Heart left ventricle (tissue), 16 donors: ENCODE measurements around the gene SMIM44. TPM values are rescaled to one million over a fixed set of nuclear protein-coding genes. Genes with fewer than 3 reads are reported as not detected.

Experiments
- ATAC-seq, 4 donors: fragments of 200-7000 bp; cut with Tn5 transposase; one replicate each; pipeline ENCODE4 v1.9.1; 2020 to 2022; ENCODE audit warnings: moderate library complexity in 4 of 4, mild to moderate bottlenecking in 3 of 4, moderate number of reproducible peaks in 1 of 4
- DNase-seq, 5 donors: peaks; one replicate each; pipeline ENCODE4 v3.0.0-alpha.2; 2020
- H3K27ac ChIP-seq, 12 donors: fragments of 200-600 bp; sonication (generic) in 4 of 12; one replicate each; pipeline versions ENCODE4 v1.5.0 to v1.8.0; 2016 to 2022; ENCODE audit warnings: mild to moderate bottlenecking in 2 of 12
- H3K27me3 ChIP-seq, 9 donors: fragments of 200-600 bp; sonication (generic) in 2 of 9; one replicate each; pipeline versions ENCODE4 v1.5.1 to v1.8.0; 2016 to 2022; ENCODE audit warnings: mild to moderate bottlenecking in 3 of 9
- H3K36me3 ChIP-seq, 9 donors: fragments of 200-600 bp; sonication (generic) in 2 of 9; one replicate each; pipeline versions ENCODE4 v1.5.0 to v1.8.0; 2018 to 2022; ENCODE audit warnings: mild to moderate bottlenecking in 2 of 9
- H3K4me1 ChIP-seq, 12 donors: fragments of 200-600 bp; sonication (generic) in 4 of 12; one replicate each; pipeline versions ENCODE4 v1.5.0 to v1.8.0; 2016 to 2022; ENCODE audit warnings: mild to moderate bottlenecking in 3 of 12
- H3K4me3 ChIP-seq, 12 donors: fragments of 200-600 bp; sonication (generic) in 4 of 12; one replicate each; pipeline versions ENCODE4 v1.5.0 to v1.8.0; 2017 to 2022; ENCODE audit warnings: mild to moderate bottlenecking in 9 of 12, moderate library complexity in 4 of 12
- H3K9me3 ChIP-seq, 12 donors: fragments of 200-600 bp; sonication (generic) in 4 of 12; one replicate each; pipeline versions ENCODE4 v1.5.0 to v1.8.0; 2016 to 2022; ENCODE audit warnings: mild to moderate bottlenecking in 1 of 12
- CTCF ChIP-seq, 12 donors: fragments of 200-600 bp; sonication (generic) in 4 of 12; IDR thresholded peaks; one replicate each; pipeline versions ENCODE4 v1.5.0 to v1.8.0; 2018 to 2022; ENCODE audit warnings: antibody characterized with exemption in 12 of 12, mild to moderate bottlenecking in 5 of 12
- POLR2A ChIP-seq, 2 donors: fragments of 450-650 bp; IDR thresholded peaks; one replicate each; pipeline ENCODE4 v1.6.1; 2017; ENCODE audit warnings: antibody characterized with exemption in 2 of 2, mild to moderate bottlenecking in 2 of 2, moderate library complexity in 2 of 2
- WGBS, 4 donors: extraction: QIAGEN DNeasy Blood & Tissue Kit in 2 of 4; methylation state at CpG; one replicate each; pipeline versions ENCODE4 v1.1.5 to v1.1.7; 2013 to 2018; 5-methylcytosine and 5-hydroxymethylcytosine counted together
- intact Hi-C, 10 donors: fragments of 100-400 bp; cut with DNase I; formaldehyde crosslinking; loops; one replicate each; pipeline versions ENCODE4 v1.11.1 to v1.14.2; 2022
- polyA plus RNA-seq, 2 donors: library from polyadenylated mRNA; stranded (reverse); fragments of 200-250 nt; gene quantifications; one replicate each; pipeline ENCODE4 v1.2.3, GENCODE V29; 2013
- total RNA-seq, 9 donors: library from RNA; depleted of rRNA in 2 of 9; stranded (reverse); fragments of >200 nt in 2 of 9; fragmentation: NEBNext Ultra II Directional in 3 of 9; extraction: Animal tissue kit (Norgen Biotek cat#: 25700) in 3 of 9; gene quantifications; one replicate each; pipeline versions ENCODE4 v1.1.0 to v1.2.4, GENCODE V29; 2016 to 2023
- donor health status: ischemic (EF 13 %, LVEDD 7.1; RV severe dilation, severe dysfunction).
- donor health status: healthy with polysubstance abuse.
- donor health status: DM: no; HTN: yes; CAD: no.
- donor health status: DM: no; HTN: no; CAD: no.
- donor health status: ischemic (EF 25% LVEDD 6.9; RV normal size, moderate dysfunction).
- donor health status: ischemic (EF 25% LVEDD 5.7; RV mildly dilated, moderate dysfunction).
- donor health status: healthy.
- donor health status: DM: yes; HTN: yes; CAD: no.
- donor health status: ischemic (EF 35%, LVEDD 5.7; RV mildly dilated, moderate dysfunction).
- donor health status: nonischemic (EF 11% LVEDD 7.7; RV severe dilation, severe dysfunction).
- donor health status: DM: yes; HTN: yes; CAD: no.
- donor health status: PGD.
- donor health status: ischemic (EF 29% LVEDD 5.4; RV normal size, mild dysfunction).
- donor health status: nonischemic (EF 23%, LVEDD 6.1; RV moderate dilation, normal function).

SMIM44 gene
- total and polyA plus RNA-seq, 11 donors = not detected

GRCh38 chr19:3469638-3470499, 13.4 kb downstream of the SMIM44 start:
- Histone ChIP-seq H3K36me3 (no peaks in the 10 kb centered on the region), H3K27me3 (peaks cover 0 to 4% (median 0%) of the 10 kb centered on the region in 9 donors), H3K4me3 (no peak overlapping the region), H3K9me3 (no peaks in the 10 kb centered on the region), H3K4me1 (peaks cover 0 to 44% (median 15%) of the 10 kb centered on the region in 12 donors), H3K27ac (peak overlapping the region in 1 of 12 donors; percentile 43)
- peak in 3 of 4 donors; percentile 13 to 14 (median 14) for ATAC-seq
- DNase-seq = no peak
- TF ChIP-seq CTCF (IDR thresholded peaks at IDR 0.05) (peak in 2 of 12 donors; percentile 10 to 19), POLR2A (IDR thresholded peaks at IDR 0.05) (no peak)
- intact Hi-C loops = loop anchor here in 6 of 10 donors (5.0 to 10.0 kb wide), 5 partner anchors 33 to 245 kb away; partner anchors contain the start of gene CELF5 (in 1 of the 6)
- 42 to 63% (median 48%) methylated on average over 8 to 14 of the region's 14 CpGs for WGBS, 4 donors

DNA sequence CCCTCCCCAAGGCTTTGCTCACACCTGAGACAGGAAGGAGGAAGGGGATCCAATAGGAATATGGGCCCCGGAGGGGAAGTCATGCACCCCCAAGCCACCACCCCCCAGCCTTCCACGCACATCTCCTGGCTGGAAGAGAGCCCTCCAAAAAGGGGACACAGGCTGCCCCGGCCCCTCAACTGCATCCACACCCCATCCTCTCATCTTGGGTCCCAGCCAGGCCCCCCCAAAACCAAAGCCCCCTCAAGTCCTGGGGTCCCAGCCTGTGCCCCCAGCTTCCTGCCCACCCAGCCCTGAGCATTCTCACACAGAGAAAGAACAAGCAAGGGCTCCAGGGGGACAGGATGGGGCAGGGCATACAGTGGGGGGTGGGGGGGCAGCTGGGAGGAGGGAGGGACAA, 15.0 kb downstream of the SMIM44 start:
- Histone ChIP-seq H3K4me1 (peaks cover 0 to 56% (median 15%) of the 10 kb centered on the region in 12 donors), H3K9me3 (no peaks in the 10 kb centered on the region), H3K36me3 (peaks cover 0 to 11% (median 9%) of the 10 kb centered on the region in 9 donors), H3K27ac (peak overlapping the region in 1 of 12 donors; percentile 92), H3K27me3 (no peaks in the 10 kb centered on the region), H3K4me3 (no peak overlapping the region)
- intact Hi-C loops = loop anchor here in 3 of 10 donors (5.0 kb wide), 2 partner anchors 36 to 41 kb away; no protein-coding TSS in a partner anchor
- ATAC-seq = no peak
- WGBS, 4 donors = 67 to 100% (median 78%) methylated on average over 2 to 3 of the region's 3 CpGs
- DNase-seq = no peak
- no peak for TF ChIP-seq POLR2A (IDR thresholded peaks at IDR 0.05)
- no peak for TF ChIP-seq CTCF (IDR thresholded peaks at IDR 0.05)

GRCh38 chr19:3467437-3468198, 15.6 kb downstream of the SMIM44 start:
- Histone ChIP-seq H3K4me3 (no peak overlapping the region), H3K36me3 (peaks cover 0 to 17% (median 15%) of the 10 kb centered on the region in 9 donors), H3K9me3 (no peaks in the 10 kb centered on the region), H3K27me3 (no peaks in the 10 kb centered on the region), H3K27ac (peak overlapping the region in 6 of 12 donors; percentile 0 to 92 (median 36)), H3K4me1 (peaks cover 0 to 55% (median 15%) of the 10 kb centered on the region in 12 donors)
- WGBS, 4 donors = 77 to 89% (median 87%) methylated on average over 9 to 10 of the region's 10 CpGs
- TF ChIP-seq CTCF (IDR thresholded peaks at IDR 0.05) (no peak), POLR2A (IDR thresholded peaks at IDR 0.05) (no peak)
- DNase-seq (no peak), ATAC-seq (no peak)
- intact Hi-C loops = loop anchor here in 3 of 10 donors (5.0 kb wide), 2 partner anchors 35 to 40 kb away; no protein-coding TSS in a partner anchor
